ACC112 (cell line): Measurements from ENCODE around the gene LSS.
"Not testable (repeated sequence)": the region's sequence is repeated elsewhere in the genome, so short reads cannot be mapped to it uniquely, and the experiment has no call there.

Source experiments
- H2AFZ ChIP-seq: fragments of 200-600 bp; sonication (generic); one replicate; pipeline ENCODE4 v1.6.0; 2017; ENCODE audit warnings: antibody characterized with exemption, low read length; ENCODE audit not compliant: unreplicated experiment
- H3K27ac ChIP-seq: fragments of 200-600 bp; sonication (generic); 2 replicates; pipeline ENCODE4 v1.5.1; 2014; ENCODE audit warnings: low read depth, mild to moderate bottlenecking, antibody characterized with exemption, low read length, moderate library complexity
- H3K27me3 ChIP-seq: fragments of 200-600 bp; sonication (generic); 2 replicates; pipeline ENCODE4 v1.6.1; 2014; ENCODE audit warnings: mild to moderate bottlenecking, antibody characterized with exemption, low read length, moderate library complexity, mixed read lengths; ENCODE audit not compliant: insufficient read depth
- H3K36me3 ChIP-seq: fragments of 200-600 bp; sonication (generic); 2 replicates; pipeline ENCODE4 v1.6.1; 2016; ENCODE audit warnings: mild to moderate bottlenecking, antibody characterized with exemption, low read length, moderate library complexity, mixed read lengths; ENCODE audit not compliant: insufficient read depth
- H3K4me1 ChIP-seq: fragments of 200-600 bp; sonication (generic); one replicate; pipeline ENCODE4 v1.6.1; 2016; ENCODE audit warnings: low read length, mixed read lengths; ENCODE audit not compliant: insufficient read depth, unreplicated experiment, control insufficient read depth
- H3K4me3 ChIP-seq: fragments of 200-600 bp; sonication (generic); 2 replicates; pipeline ENCODE4 v1.5.1; 2014; ENCODE audit warnings: mild to moderate bottlenecking, low read depth, low read length
- H3K79me2 ChIP-seq: fragments of 200-600 bp; sonication (generic); one replicate; pipeline ENCODE4 v1.6.0; 2016; ENCODE audit warnings: low read length; ENCODE audit not compliant: control insufficient read depth, unreplicated experiment, insufficient read depth

Gene LSS

GRCh38 chr21:46140352-46141003 is 88.1 kb downstream of the LSS start:
- H3K27me3 ChIP-seq, H3K27ac ChIP-seq, H3K4me3 ChIP-seq, H2AFZ ChIP-seq, H3K79me2 ChIP-seq, H3K36me3 ChIP-seq, H3K4me1 ChIP-seq: not testable (repeated sequence)

DNA sequence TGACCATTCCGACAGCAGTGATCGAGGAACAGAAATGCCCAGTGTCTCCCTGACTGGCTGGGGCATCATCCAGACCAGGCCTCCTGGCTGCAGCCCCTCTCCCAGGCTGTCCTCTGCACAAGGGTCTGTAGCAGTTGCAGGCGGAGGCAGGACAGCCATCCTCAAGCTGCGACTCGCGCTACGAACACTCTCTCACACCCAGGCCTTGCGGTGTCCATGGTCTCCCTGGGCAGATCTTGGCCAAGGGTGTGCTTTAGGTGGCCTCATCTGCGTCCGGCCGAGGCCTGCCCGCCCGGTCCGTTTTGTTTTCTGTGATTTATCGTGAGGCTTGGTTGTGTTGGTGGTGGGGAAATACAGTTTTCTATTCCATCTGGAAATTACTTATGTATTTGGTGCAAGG is 88.9 kb downstream of the LSS start:
- no peaks in the 10 kb centered on the region for H3K4me1 ChIP-seq
- H3K79me2 ChIP-seq = no peaks in the 10 kb centered on the region
- H2AFZ ChIP-seq = no peak overlapping the region
- H3K27ac ChIP-seq = no peak overlapping the region
- H3K27me3 ChIP-seq = no peaks in the 10 kb centered on the region
- H3K4me3 ChIP-seq = no peak overlapping the region
- H3K36me3 ChIP-seq = no peaks in the 10 kb centered on the region

- no peak overlapping the region for H2AFZ ChIP-seq
- no peaks in the 10 kb centered on the region for H3K27me3 ChIP-seq
- H3K79me2 ChIP-seq = no peaks in the 10 kb centered on the region
- no peak overlapping the region for H3K27ac ChIP-seq
- H3K4me1 ChIP-seq = no peaks in the 10 kb centered on the region
- H3K36me3 ChIP-seq = no peaks in the 10 kb centered on the region
- H3K4me3 ChIP-seq = no peak overlapping the region
Observed at GRCh38 chr21:46138383-46138970, 90.1 kb downstream of the LSS start.
